Epithelial cell of esophagus (primary cell): ENCODE results near the gene VPS35L.

Experiments used
- DNase-seq: peaks from one replicate; pipeline ENCODE4 v3.0.0; 2010; ENCODE audit warnings: low read depth
- H3K4me3 ChIP-seq: 2 replicates; pipeline ENCODE4 v1.5.1; 2011; ENCODE audit warnings: mild to moderate bottlenecking, low read length, control low read depth
- CTCF ChIP-seq: IDR thresholded peaks from 2 replicates; pipeline ENCODE4 v1.5.1; 2011; ENCODE audit warnings: low read depth, mild to moderate bottlenecking, low read length, control low read depth, inconsistent platforms; ENCODE audit not compliant: insufficient read depth; ENCODE audit errors: missing control alignments

The VPS35L gene

DNA sequence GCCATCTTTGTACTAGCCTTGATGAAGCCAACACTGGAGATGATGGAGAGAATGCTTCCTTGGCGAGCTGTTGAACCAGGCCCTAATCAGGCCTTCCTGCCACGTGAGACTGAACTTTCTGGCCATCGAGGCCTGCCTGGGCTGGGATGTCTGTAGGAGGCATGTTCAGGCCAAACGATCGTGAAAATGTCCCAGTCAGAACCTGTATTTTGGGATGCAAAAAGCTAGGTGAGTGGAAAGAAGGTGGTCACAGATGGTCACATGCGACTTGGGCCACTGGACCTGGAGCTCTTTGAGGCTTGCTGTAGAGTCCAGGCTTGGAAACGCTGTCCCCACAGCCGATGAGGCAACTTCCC, 149.6 kb downstream of the VPS35L start:
- no peak overlapping the region for H3K4me3 ChIP-seq
- DNase-seq = no peak
- TF ChIP-seq CTCF = no peak

GRCh38 chr16:19705843-19706242, 150.3 kb downstream of the VPS35L start:
- no peak for DNase-seq
- H3K4me3 ChIP-seq = no peak overlapping the region
- TF ChIP-seq CTCF = no peak

- DNase-seq = no peak
- H3K4me3 ChIP-seq = no peak overlapping the region
- TF ChIP-seq CTCF = no peak
Observed at GRCh38 chr16:19706846-19707245, 151.3 kb downstream of the VPS35L start.

- no peak overlapping the region for H3K4me3 ChIP-seq
- no peak for DNase-seq
- no peak for TF ChIP-seq CTCF
Observed at GRCh38 chr16:19707569-19708295, 152.2 kb downstream of the VPS35L start.

DNA sequence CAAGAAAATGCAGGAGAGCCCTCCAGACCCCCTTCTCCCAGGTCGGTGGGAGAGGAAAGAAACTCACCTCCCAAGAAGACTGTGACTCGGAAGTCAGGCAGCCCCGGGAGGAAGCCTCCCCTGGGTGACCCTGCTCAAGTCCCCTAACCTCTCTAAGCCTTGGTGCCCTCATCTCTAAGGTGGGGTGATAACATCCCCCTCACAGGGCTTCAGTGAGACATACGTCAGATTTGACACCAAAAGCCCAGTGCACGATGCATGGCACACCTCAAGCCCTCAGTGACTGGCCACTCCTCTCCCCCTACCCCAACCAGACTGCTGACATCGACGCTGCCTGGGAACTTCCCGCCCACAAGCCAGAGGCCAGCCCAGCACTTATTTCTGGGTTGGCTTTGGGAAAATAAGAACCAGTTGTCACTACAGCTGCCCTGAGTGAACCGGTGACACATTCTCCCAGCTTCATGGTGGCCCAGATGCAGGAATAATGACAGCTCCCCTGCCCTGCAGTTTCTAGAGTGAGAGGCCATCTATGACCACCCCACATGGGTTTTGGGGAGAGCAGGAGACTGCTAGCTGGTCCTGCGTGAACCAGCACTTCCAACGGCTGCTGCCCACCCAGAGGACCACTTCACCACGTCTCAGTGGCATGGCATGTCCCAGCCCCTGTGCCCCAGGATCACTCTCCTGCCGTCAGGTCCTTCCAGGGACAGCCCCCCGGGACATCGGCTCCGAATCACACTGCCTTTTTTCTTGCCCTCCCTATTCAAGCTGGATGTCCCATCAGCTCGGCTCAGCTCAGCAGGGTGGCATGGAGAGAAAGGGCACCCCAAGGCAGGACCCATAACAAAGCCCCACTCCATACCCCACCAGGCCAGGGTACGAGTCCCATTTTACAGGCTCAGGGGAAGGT, 153.0 kb downstream of the VPS35L start:
- no peak for TF ChIP-seq CTCF
- no peak for DNase-seq

GRCh38 chr16:19709381-19710136, 154.1 kb downstream of the VPS35L start:
- H3K4me3 ChIP-seq = no peak overlapping the region
- no peak for DNase-seq
- no peak for TF ChIP-seq CTCF

More for the DNA sequence above, 153.0 kb downstream of the VPS35L start:
- no peak overlapping the region for H3K4me3 ChIP-seq
